Measurements from ENCODE around the gene HPSE2. TPM values are rescaled to one million over a fixed set of nuclear protein-coding genes. Genes with fewer than 3 reads are reported as not detected.

Gene HPSE2
- total and polyA plus RNA-seq, 2 of the 13 experiments (the other 11 are each of a cell fraction or from before 2014, with no cell fraction given) = 0.01 TPM; not detected in 1

DNA sequence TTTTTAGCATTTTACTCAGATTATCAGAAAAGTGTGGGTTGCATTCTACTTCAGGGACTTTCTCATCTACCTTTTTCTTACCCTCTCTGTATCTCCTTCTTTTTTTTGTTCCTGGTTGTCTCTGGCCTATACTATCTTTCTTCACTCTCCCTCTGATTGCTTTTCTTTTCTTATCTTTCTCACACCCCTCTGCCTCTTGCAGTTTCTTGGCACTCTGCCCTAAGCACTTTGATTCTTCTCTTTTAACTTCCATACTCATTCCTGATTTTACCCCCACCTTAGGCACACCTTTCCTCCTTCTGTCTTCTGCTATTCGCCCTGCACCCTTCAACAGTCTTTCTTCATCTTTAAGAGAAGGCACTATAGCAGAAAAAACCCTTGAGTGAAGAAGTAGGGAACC lies 696.1 kb downstream of the HPSE2 start:
- in situ Hi-C loops (cut with HindIII; ENCODE audit: extremely low pct_ligation_motif_present, low pct_unique_long_range_greater_than_20kb) (no loop called here), intact Hi-C loops (cut with micrococcal nuclease; ENCODE audit: unreplicated experiment) (no loop called here)
- Histone ChIP-seq H3K9ac (ENCODE audit: insufficient read depth, low read depth, low read length) (no peak overlapping the region), H3K36me3 (replicated peaks in 1 of 2; ENCODE audit: control insufficient read depth in 1 of 2, insufficient read depth in 2 of 2, low read length in 2 of 2) (no peaks in the 10 kb centered on the region), H4K20me1 (ENCODE audit: insufficient read depth, low read length) (no peaks in the 10 kb centered on the region), H3K79me2 (ENCODE audit: insufficient read depth, low read length) (no peaks in the 10 kb centered on the region), H3K4me2 (ENCODE audit: low read depth, low read length) (no peak overlapping the region), H3K4me1 (ENCODE audit: insufficient read depth, low read length) (no peaks in the 10 kb centered on the region), H3K27ac (ENCODE audit: extremely low read length, insufficient read depth, low read length) (no peak overlapping the region), H3K27me3 (ENCODE audit: control insufficient read depth in 1 of 2, insufficient read depth in 2 of 2, low read length in 2 of 2) (no peaks in the 10 kb centered on the region), H3K4me3 (replicated peaks in 1 of 3; ENCODE audit: insufficient read depth in 1 of 3, low read depth in 2 of 3, low read length in 3 of 3) (no peak overlapping the region), H2AFZ (ENCODE audit: low read length) (no peak overlapping the region), H3K9me3 (ENCODE audit: low read length) (no peaks in the 10 kb centered on the region)
- BruUV-seq (replicated peaks) = no TSS peak
- no peak for ATAC-seq
- CTCF ChIA-PET (ENCODE audit: low intra/inter-chr PET ratio, low total read pairs) = no interaction called here
- TF ChIP-seq, protein P1, sequence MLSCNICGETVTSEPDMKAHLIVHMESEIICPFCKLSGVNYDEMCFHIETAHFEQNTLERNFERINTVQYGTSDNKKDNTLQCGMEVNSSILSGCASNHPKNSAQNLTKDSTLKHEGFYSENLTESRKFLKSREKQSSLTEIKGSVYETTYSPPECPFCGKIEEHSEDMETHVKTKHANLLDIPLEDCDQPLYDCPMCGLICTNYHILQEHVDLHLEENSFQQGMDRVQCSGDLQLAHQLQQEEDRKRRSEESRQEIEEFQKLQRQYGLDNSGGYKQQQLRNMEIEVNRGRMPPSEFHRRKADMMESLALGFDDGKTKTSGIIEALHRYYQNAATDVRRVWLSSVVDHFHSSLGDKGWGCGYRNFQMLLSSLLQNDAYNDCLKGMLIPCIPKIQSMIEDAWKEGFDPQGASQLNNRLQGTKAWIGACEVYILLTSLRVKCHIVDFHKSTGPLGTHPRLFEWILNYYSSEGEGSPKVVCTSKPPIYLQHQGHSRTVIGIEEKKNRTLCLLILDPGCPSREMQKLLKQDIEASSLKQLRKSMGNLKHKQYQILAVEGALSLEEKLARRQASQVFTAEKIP (CRISPR knock-in tag; IDR thresholded peaks at IDR 0.05; ENCODE audit: borderline replicate concordance) = no peak
- TF ChIP-seq, protein P2, sequence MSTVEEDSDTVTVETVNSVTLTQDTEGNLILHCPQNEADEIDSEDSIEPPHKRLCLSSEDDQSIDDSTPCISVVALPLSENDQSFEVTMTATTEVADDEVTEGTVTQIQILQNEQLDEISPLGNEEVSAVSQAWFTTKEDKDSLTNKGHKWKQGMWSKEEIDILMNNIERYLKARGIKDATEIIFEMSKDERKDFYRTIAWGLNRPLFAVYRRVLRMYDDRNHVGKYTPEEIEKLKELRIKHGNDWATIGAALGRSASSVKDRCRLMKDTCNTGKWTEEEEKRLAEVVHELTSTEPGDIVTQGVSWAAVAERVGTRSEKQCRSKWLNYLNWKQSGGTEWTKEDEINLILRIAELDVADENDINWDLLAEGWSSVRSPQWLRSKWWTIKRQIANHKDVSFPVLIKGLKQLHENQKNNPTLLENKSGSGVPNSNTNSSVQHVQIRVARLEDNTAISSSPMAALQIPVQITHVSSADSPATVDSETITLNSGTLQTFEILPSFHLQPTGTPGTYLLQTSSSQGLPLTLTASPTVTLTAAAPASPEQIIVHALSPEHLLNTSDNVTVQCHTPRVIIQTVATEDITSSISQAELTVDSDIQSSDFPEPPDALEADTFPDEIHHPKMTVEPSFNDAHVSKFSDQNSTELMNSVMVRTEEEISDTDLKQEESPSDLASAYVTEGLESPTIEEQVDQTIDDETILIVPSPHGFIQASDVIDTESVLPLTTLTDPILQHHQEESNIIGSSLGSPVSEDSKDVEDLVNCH (CRISPR knock-in tag; IDR thresholded peaks at IDR 0.05) = no peak
- no peak for TF ChIP-seq ELF4 (CRISPR knock-in tag; IDR thresholded peaks at IDR 0.05; ENCODE audit: borderline replicate concordance)
- FAIRE-seq = no peak
- 2% methylated on average over 1 of the region's 1 CpG for WGBS (ENCODE audit: low lambda C conversion rate)
- DNase-seq (ENCODE audit: low spot score) = no peak
- POLR2A ChIA-PET = no interaction called here

DNA sequence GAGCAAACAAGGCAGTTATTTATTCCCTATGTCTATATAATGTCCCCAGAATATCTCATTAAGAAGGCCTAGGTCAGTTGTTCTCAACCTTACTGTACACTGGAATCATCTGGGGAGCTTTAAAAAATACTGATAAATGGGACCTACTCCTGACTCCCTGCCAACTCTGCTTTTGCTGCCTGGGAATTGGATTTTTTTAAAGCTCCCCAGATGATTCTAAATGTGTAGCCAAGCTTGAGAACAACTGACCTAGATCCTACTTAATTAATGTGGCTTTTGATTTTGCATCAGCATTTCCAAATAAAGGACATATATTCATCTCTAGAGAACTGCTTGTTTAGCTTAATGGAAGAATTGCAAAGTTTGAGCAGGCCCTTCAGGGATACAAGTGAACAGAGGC lies 697.2 kb downstream of the HPSE2 start:
- POLR2A ChIA-PET = no interaction called here
- Histone ChIP-seq H3K9me3 (ENCODE audit: low read length) (no peaks in the 10 kb centered on the region), H3K27ac (ENCODE audit: extremely low read length, insufficient read depth, low read length) (no peak overlapping the region), H3K4me1 (ENCODE audit: insufficient read depth, low read length) (no peaks in the 10 kb centered on the region), H4K20me1 (ENCODE audit: insufficient read depth, low read length) (no peaks in the 10 kb centered on the region), H3K4me2 (ENCODE audit: low read depth, low read length) (no peak overlapping the region), H3K27me3 (ENCODE audit: control insufficient read depth in 1 of 2, insufficient read depth in 2 of 2, low read length in 2 of 2) (no peaks in the 10 kb centered on the region), H3K36me3 (replicated peaks in 1 of 2; ENCODE audit: control insufficient read depth in 1 of 2, insufficient read depth in 2 of 2, low read length in 2 of 2) (no peaks in the 10 kb centered on the region), H3K9ac (ENCODE audit: insufficient read depth, low read depth, low read length) (no peak overlapping the region), H3K4me3 (replicated peaks in 1 of 3; ENCODE audit: insufficient read depth in 1 of 3, low read depth in 2 of 3, low read length in 3 of 3) (no peak overlapping the region), H2AFZ (ENCODE audit: low read length) (no peak overlapping the region), H3K79me2 (ENCODE audit: insufficient read depth, low read length) (no peaks in the 10 kb centered on the region)
- no TSS peak for BruUV-seq (replicated peaks)
- FAIRE-seq (no peak), ATAC-seq (no peak), DNase-seq (ENCODE audit: low spot score) (no peak)
- CTCF ChIA-PET (ENCODE audit: low intra/inter-chr PET ratio, low total read pairs) = no interaction called here
- intact Hi-C loops (cut with micrococcal nuclease; ENCODE audit: unreplicated experiment) (no loop called here), in situ Hi-C loops (cut with HindIII; ENCODE audit: extremely low pct_ligation_motif_present, low pct_unique_long_range_greater_than_20kb) (no loop called here)
- TF ChIP-seq HMG20B (CRISPR knock-in tag; conservative IDR thresholded peaks at IDR 0.05) (no peak), RBM39 (IDR thresholded peaks at IDR 0.05; ENCODE audit: low read depth, low read length, poor library complexity, severe bottlenecking) (no peak), TCF7L2 (IDR thresholded peaks at IDR 0.05; ENCODE audit: low read depth, low read length) (no peak), ZFP37 (CRISPR knock-in tag; IDR thresholded peaks at IDR 0.05; ENCODE audit: borderline replicate concordance) (no peak)
- TF ChIP-seq, protein P3, sequence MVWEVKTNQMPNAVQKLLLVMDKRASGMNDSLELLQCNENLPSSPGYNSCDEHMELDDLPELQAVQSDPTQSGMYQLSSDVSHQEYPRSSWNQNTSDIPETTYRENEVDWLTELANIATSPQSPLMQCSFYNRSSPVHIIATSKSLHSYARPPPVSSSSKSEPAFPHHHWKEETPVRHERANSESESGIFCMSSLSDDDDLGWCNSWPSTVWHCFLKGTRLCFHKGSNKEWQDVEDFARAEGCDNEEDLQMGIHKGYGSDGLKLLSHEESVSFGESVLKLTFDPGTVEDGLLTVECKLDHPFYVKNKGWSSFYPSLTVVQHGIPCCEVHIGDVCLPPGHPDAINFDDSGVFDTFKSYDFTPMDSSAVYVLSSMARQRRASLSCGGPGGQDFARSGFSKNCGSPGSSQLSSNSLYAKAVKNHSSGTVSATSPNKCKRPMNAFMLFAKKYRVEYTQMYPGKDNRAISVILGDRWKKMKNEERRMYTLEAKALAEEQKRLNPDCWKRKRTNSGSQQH (CRISPR knock-in tag; IDR thresholded peaks at IDR 0.05; ENCODE audit: low read depth) = no peak
- TF ChIP-seq, protein P4, sequence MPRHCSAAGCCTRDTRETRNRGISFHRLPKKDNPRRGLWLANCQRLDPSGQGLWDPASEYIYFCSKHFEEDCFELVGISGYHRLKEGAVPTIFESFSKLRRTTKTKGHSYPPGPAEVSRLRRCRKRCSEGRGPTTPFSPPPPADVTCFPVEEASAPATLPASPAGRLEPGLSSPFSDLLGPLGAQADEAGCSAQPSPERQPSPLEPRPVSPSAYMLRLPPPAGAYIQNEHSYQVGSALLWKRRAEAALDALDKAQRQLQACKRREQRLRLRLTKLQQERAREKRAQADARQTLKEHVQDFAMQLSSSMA (CRISPR knock-in tag; IDR thresholded peaks at IDR 0.05) = no peak
- TF ChIP-seq, protein P5, sequence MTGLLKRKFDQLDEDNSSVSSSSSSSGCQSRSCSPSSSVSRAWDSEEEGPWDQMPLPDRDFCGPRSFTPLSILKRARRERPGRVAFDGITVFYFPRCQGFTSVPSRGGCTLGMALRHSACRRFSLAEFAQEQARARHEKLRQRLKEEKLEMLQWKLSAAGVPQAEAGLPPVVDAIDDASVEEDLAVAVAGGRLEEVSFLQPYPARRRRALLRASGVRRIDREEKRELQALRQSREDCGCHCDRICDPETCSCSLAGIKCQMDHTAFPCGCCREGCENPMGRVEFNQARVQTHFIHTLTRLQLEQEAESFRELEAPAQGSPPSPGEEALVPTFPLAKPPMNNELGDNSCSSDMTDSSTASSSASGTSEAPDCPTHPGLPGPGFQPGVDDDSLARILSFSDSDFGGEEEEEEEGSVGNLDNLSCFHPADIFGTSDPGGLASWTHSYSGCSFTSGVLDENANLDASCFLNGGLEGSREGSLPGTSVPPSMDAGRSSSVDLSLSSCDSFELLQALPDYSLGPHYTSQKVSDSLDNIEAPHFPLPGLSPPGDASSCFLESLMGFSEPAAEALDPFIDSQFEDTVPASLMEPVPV (CRISPR knock-in tag; IDR thresholded peaks at IDR 0.05) = no peak
